Nephron (organoid): ENCODE results near the gene FAIM2.

Experiments
- H3K27ac Mint-ChIP-seq, 3 experiments: 2 replicates each; pipeline ENCODE4 v1.8.0; 2020; ENCODE audit warnings: mixed read lengths in 3 of 3, mild to moderate bottlenecking in 2 of 3, moderate library complexity in 1 of 3
- H3K27me3 Mint-ChIP-seq: 2 replicates; pipeline ENCODE4 v1.8.0; 2021; ENCODE audit warnings: low read depth, mild to moderate bottlenecking, moderate library complexity, mixed read lengths
- H3K36me3 Mint-ChIP-seq: 2 replicates; pipeline ENCODE4 v1.8.0; 2020; ENCODE audit warnings: low read depth, mixed read lengths
- H3K4me1 Mint-ChIP-seq: 2 replicates; pipeline ENCODE4 v1.8.0; 2020; ENCODE audit warnings: mixed read lengths
- H3K4me3 Mint-ChIP-seq, 3 experiments: 2 replicates each; pipeline ENCODE4 v1.8.0; 2020; ENCODE audit warnings: mild to moderate bottlenecking in 3 of 3, mixed read lengths in 3 of 3, moderate library complexity in 2 of 3
- H3K9me3 Mint-ChIP-seq: 2 replicates; pipeline ENCODE4 v1.8.0; 2020; ENCODE audit warnings: mixed read lengths
- CTCF ChIP-seq, 3 experiments: fragments of 200-600 bp; sonication (generic); IDR thresholded peaks; one replicate each; pipeline ENCODE4 v1.5.0; 2021; ENCODE audit warnings: antibody characterized with exemption in 3 of 3; ENCODE audit not compliant: unreplicated experiment in 3 of 3

The FAIM2 gene

GRCh38 chr12:49945394-49946080 is 41.8 kb upstream of the FAIM2 start:
- Mint-ChIP-seq H3K9me3 (no peaks in the 10 kb centered on the region), H3K4me3 (peak overlapping the region; percentile 69 to 83 (median 80)), H3K36me3 (no peaks in the 10 kb centered on the region), H3K27ac (no peak overlapping the region), H3K27me3 (peaks cover 58% of the 10 kb centered on the region), H3K4me1 (peaks cover 18% of the 10 kb centered on the region)
- TF ChIP-seq CTCF (IDR thresholded peaks at IDR 0.05; ENCODE audit: unreplicated experiment in 3 of 3): peak; percentile 84 to 94 (median 89)

DNA sequence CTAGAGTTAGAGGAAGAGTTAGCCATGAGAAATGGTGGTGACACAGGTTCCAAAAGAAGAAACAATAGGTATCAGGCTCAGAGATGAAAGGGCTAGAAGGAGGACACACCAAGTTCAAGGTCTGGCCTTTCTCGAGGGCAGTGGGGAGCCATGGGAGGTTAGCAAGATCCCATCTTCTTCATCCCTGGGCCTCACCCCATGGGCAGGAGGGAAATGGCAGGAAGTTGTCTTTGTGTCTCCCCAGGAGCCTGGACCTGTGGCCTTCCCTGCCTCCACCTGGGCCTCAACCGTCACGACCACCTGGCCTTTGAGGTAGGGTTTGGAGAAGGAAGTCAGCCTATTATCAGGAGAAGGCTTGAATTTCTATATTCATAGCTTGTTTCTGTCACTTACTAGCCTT is 41.0 kb upstream of the FAIM2 start:
- no peak overlapping the region for H3K27ac Mint-ChIP-seq
- no peaks in the 10 kb centered on the region for H3K36me3 Mint-ChIP-seq
- H3K9me3 Mint-ChIP-seq: no peaks in the 10 kb centered on the region
- H3K4me3 Mint-ChIP-seq: no peak overlapping the region
- peaks cover 58% of the 10 kb centered on the region for H3K27me3 Mint-ChIP-seq
- no peak for TF ChIP-seq CTCF (IDR thresholded peaks at IDR 0.05; ENCODE audit: unreplicated experiment in 3 of 3)
- H3K4me1 Mint-ChIP-seq: peaks cover 18% of the 10 kb centered on the region

DNA sequence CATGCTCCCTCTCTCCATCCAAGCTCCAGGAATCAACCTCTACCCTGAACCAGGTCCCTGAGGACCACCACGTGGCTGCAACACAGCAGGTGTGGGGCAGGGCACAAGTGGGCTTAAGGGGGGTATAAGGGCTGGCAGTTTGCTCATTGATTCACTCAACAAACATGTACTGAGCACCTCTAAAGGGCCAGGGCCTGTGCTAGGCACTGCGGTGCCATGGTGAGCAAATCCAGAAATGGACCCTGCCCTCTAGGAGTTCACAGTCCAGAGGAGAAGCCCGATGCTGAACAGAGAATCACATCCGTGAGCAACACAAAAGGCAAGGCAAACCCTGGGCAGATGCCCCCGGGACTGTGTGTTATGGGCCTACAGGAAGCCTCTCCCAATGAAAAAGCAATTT is 40.3 kb upstream of the FAIM2 start:
- Mint-ChIP-seq H3K36me3 (no peaks in the 10 kb centered on the region), H3K9me3 (no peaks in the 10 kb centered on the region), H3K27me3 (peaks cover 55% of the 10 kb centered on the region), H3K4me3 (no peak overlapping the region), H3K4me1 (peaks cover 18% of the 10 kb centered on the region), H3K27ac (no peak overlapping the region)
- no peak for TF ChIP-seq CTCF (IDR thresholded peaks at IDR 0.05; ENCODE audit: unreplicated experiment in 3 of 3)

DNA sequence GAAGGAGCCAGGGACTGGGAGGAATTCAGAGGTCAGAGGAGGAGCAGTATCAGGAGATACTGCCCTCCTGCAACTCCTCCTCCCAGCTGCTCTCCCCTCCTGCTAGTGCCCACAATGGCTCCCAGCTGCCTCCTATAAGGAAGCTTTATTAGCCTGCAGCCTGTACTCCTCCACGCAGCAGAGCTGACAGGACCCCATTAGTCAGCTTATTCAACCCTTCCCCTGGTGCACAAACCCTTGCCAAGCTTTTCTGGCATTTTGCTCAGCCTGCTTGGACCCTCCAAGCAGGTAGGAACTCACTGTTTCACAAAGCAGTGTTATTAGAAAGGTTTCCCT is 39.9 kb upstream of the FAIM2 start:
- Mint-ChIP-seq H3K36me3 (no peaks in the 10 kb centered on the region), H3K27ac (no peak overlapping the region), H3K4me1 (peaks cover 18% of the 10 kb centered on the region), H3K27me3 (peaks cover 55% of the 10 kb centered on the region), H3K9me3 (no peaks in the 10 kb centered on the region), H3K4me3 (no peak overlapping the region)
- no peak for TF ChIP-seq CTCF (IDR thresholded peaks at IDR 0.05; ENCODE audit: unreplicated experiment in 3 of 3)

DNA sequence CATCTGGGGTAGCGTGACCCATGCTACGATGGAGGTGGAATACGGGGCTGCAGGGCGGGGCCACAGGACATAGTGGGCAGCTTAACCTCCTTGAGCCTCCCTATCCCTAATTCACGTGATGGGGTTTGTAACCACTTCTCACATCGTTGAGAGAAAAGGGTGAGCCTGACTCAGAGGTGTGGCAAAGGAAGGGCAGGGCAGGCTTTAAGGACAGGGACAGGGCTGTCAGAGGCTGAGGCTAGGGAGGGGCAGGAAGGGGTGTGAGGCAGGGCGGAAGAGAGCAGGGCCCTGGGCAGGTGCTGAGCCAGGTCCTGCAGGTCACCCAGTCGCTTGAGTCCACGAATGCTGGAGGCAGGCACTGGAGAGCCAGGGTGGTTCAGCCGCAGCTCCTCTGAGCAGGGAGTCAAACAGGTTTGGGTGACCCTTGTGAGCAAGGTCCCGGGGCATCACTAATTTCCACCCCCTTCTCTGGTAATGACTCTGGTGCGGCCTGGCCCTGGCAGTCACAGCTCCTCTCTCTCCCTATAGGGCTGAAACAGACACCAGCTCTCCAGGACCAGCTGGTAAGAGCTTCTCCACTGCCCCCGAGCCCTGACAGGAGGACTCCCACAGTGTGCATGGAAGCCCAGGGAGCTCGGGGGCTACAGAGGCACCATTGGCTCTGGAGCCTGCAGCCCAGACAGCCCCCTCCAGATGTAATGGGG is 39.4 kb upstream of the FAIM2 start:
- H3K27ac Mint-ChIP-seq: peak overlapping the region in 1 of 3 experiments; percentile 27
- no peak overlapping the region for H3K4me3 Mint-ChIP-seq
- no peak for TF ChIP-seq CTCF (IDR thresholded peaks at IDR 0.05; ENCODE audit: unreplicated experiment in 3 of 3)
- no peaks in the 10 kb centered on the region for H3K9me3 Mint-ChIP-seq
- peaks cover 53% of the 10 kb centered on the region for H3K27me3 Mint-ChIP-seq
- H3K36me3 Mint-ChIP-seq: no peaks in the 10 kb centered on the region
- H3K4me1 Mint-ChIP-seq: peaks cover 18% of the 10 kb centered on the region

DNA sequence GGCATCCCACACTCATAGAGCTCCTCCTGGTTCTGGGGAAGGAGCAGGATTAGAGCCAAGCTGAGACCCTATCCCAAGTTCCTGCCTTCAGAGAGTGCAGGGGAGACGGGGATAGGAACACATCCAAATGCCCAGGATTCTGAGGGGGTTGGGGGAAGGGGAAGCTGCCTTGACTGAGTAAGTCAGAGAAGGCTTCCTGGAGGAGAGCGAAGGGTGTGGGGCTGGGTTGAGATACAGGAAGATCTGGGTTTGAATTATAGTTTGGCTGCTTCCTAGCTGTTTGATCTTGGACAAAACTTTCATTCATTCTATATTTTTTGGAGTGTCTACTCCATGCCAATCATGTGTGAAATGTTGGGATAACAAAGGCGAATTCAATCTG is 38.8 kb upstream of the FAIM2 start:
- peaks cover 18% of the 10 kb centered on the region for H3K4me1 Mint-ChIP-seq
- no peak overlapping the region for H3K4me3 Mint-ChIP-seq
- TF ChIP-seq CTCF (IDR thresholded peaks at IDR 0.05; ENCODE audit: unreplicated experiment in 3 of 3): no peak
- peaks cover 48% of the 10 kb centered on the region for H3K27me3 Mint-ChIP-seq
- peak overlapping the region in 1 of 3 experiments; percentile 27 for H3K27ac Mint-ChIP-seq
- no peaks in the 10 kb centered on the region for H3K9me3 Mint-ChIP-seq
- no peaks in the 10 kb centered on the region for H3K36me3 Mint-ChIP-seq
